Activated CD4-positive, alpha-beta T cell treated with anti-CD3 and anti-CD28 coated beads, Interleukin-2, amount 10 ng/mL, durations not matched to agents 24 days and 14 days (primary cell): ENCODE data around the gene KCNAB1. TPM values are rescaled to one million over a fixed set of nuclear protein-coding genes. Genes with fewer than 3 reads are reported as not detected.
A peak's percentile ranks its signal among the peaks of the same experiment; 100 is the strongest.

Source experiments
- DNase-seq: peaks from one replicate; pipeline ENCODE4 v3.0.0; 2022
- H3K27ac Mint-ChIP-seq: one replicate; pipeline ENCODE4 v1.8.0; 2022; ENCODE audit warnings: mild to moderate bottlenecking, mixed read lengths
- H3K27me3 Mint-ChIP-seq: one replicate; pipeline ENCODE4 v1.8.0; 2022; ENCODE audit warnings: mixed read lengths
- H3K36me3 Mint-ChIP-seq: one replicate; pipeline ENCODE4 v1.8.0; 2022; ENCODE audit warnings: low read depth, mild to moderate bottlenecking, mixed read lengths
- H3K4me1 Mint-ChIP-seq: one replicate; pipeline ENCODE4 v1.8.0; 2021; ENCODE audit warnings: mixed read lengths
- H3K4me3 Mint-ChIP-seq: one replicate; pipeline ENCODE4 v1.8.0; 2022; ENCODE audit warnings: mild to moderate bottlenecking, moderate library complexity, mixed read lengths
- H3K9me3 Mint-ChIP-seq: one replicate; pipeline ENCODE4 v1.8.0; 2021; ENCODE audit warnings: mixed read lengths
- intact Hi-C: fragments of 100-400 bp; cut with micrococcal nuclease; formaldehyde crosslinking; loops from one replicate; pipeline ENCODE4 v1.15.1; 2023
- total RNA-seq: library from RNA; stranded (reverse); gene quantifications from 2 replicates; pipeline ENCODE4 v1.2.3, GENCODE V29; 2022

KCNAB1 gene
- total RNA-seq, 1 donor from 2014 or later, result not detected

GRCh38 chr3:156543043-156543555 lies 422.7 kb downstream of the KCNAB1 start:
- Mint-ChIP-seq H3K27me3 (no peaks in the 10 kb centered on the region), H3K27ac (no peak overlapping the region), H3K4me1 (peaks cover 17% of the 10 kb centered on the region), H3K36me3 (peaks cover 66% of the 10 kb centered on the region), H3K4me3 (no peak overlapping the region), H3K9me3 (no peaks in the 10 kb centered on the region)
- intact Hi-C loops, result no loop called here
- DNase-seq, result no peak

- no peak for DNase-seq
- no peak overlapping the region for H3K27ac Mint-ChIP-seq
- no peaks in the 10 kb centered on the region for H3K27me3 Mint-ChIP-seq
- H3K36me3 Mint-ChIP-seq, result peaks cover 76% of the 10 kb centered on the region
- peaks cover 47% of the 10 kb centered on the region for H3K4me1 Mint-ChIP-seq
- intact Hi-C loops, result no loop called here
- no peak overlapping the region for H3K4me3 Mint-ChIP-seq
- no peaks in the 10 kb centered on the region for H3K9me3 Mint-ChIP-seq
Observed at GRCh38 chr3:156547637-156548036, 427.3 kb downstream of the KCNAB1 start.

- DNase-seq, result no peak
- Mint-ChIP-seq H3K4me3 (no peak overlapping the region), H3K27ac (no peak overlapping the region), H3K36me3 (peaks cover 76% of the 10 kb centered on the region), H3K4me1 (peaks cover 50% of the 10 kb centered on the region), H3K27me3 (no peaks in the 10 kb centered on the region), H3K9me3 (no peaks in the 10 kb centered on the region)
- intact Hi-C loops, result no loop called here
Observed at GRCh38 chr3:156548041-156548687, 427.8 kb downstream of the KCNAB1 start.

- peaks cover 71% of the 10 kb centered on the region for H3K36me3 Mint-ChIP-seq
- intact Hi-C loops, result no loop called here
- peak overlapping the region; percentile 29 for H3K27ac Mint-ChIP-seq
- H3K27me3 Mint-ChIP-seq, result no peaks in the 10 kb centered on the region
- H3K4me3 Mint-ChIP-seq, result no peak overlapping the region
- H3K4me1 Mint-ChIP-seq, result peaks cover 55% of the 10 kb centered on the region
- no peak for DNase-seq
- H3K9me3 Mint-ChIP-seq, result no peaks in the 10 kb centered on the region
Observed at GRCh38 chr3:156548902-156549301, 428.5 kb downstream of the KCNAB1 start.

GRCh38 chr3:156551261-156551660 lies 430.9 kb downstream of the KCNAB1 start:
- H3K9me3 Mint-ChIP-seq, result peaks cover 5% of the 10 kb centered on the region
- no peak overlapping the region for H3K27ac Mint-ChIP-seq
- peaks cover 59% of the 10 kb centered on the region for H3K4me1 Mint-ChIP-seq
- peaks cover 59% of the 10 kb centered on the region for H3K36me3 Mint-ChIP-seq
- DNase-seq, result no peak
- intact Hi-C loops, result no loop called here
- H3K4me3 Mint-ChIP-seq, result peak overlapping the region; percentile 26
- H3K27me3 Mint-ChIP-seq, result no peaks in the 10 kb centered on the region

GRCh38 chr3:156551746-156552145 lies 431.4 kb downstream of the KCNAB1 start:
- no peaks in the 10 kb centered on the region for H3K27me3 Mint-ChIP-seq
- peaks cover 54% of the 10 kb centered on the region for H3K36me3 Mint-ChIP-seq
- peaks cover 55% of the 10 kb centered on the region for H3K4me1 Mint-ChIP-seq
- intact Hi-C loops, result no loop called here
- peak overlapping the region; percentile 26 for H3K4me3 Mint-ChIP-seq
- DNase-seq, result no peak
- H3K9me3 Mint-ChIP-seq, result peaks cover 7% of the 10 kb centered on the region
- no peak overlapping the region for H3K27ac Mint-ChIP-seq

GRCh38 chr3:156552973-156553372 lies 432.6 kb downstream of the KCNAB1 start:
- Mint-ChIP-seq H3K4me3 (peak overlapping the region; percentile 97), H3K4me1 (peaks cover 49% of the 10 kb centered on the region), H3K36me3 (peaks cover 45% of the 10 kb centered on the region), H3K27ac (no peak overlapping the region), H3K27me3 (no peaks in the 10 kb centered on the region), H3K9me3 (peaks cover 7% of the 10 kb centered on the region)
- intact Hi-C loops, result no loop called here
- no peak for DNase-seq

GRCh38 chr3:156553705-156554356 lies 433.5 kb downstream of the KCNAB1 start:
- Mint-ChIP-seq H3K9me3 (peaks cover 7% of the 10 kb centered on the region), H3K27me3 (no peaks in the 10 kb centered on the region), H3K36me3 (peaks cover 37% of the 10 kb centered on the region), H3K27ac (peak overlapping the region; percentile 96), H3K4me3 (peak overlapping the region; percentile 97), H3K4me1 (peaks cover 49% of the 10 kb centered on the region)
- intact Hi-C loops, result loop anchor here (2.0 kb wide), 5 partner anchors 53 to 621 kb away; no protein-coding TSS in a partner anchor
- no peak for DNase-seq

GRCh38 chr3:156554515-156554841 lies 434.1 kb downstream of the KCNAB1 start:
- Mint-ChIP-seq H3K9me3 (peaks cover 7% of the 10 kb centered on the region), H3K4me3 (peak overlapping the region; percentile 97), H3K36me3 (peaks cover 34% of the 10 kb centered on the region), H3K27me3 (no peaks in the 10 kb centered on the region), H3K27ac (peak overlapping the region; percentile 96), H3K4me1 (peaks cover 48% of the 10 kb centered on the region)
- intact Hi-C loops, result loop anchor here (2.0 kb wide), 5 partner anchors 52 to 620 kb away; no protein-coding TSS in a partner anchor
- DNase-seq, result no peak

GRCh38 chr3:156554842-156555687 lies 434.7 kb downstream of the KCNAB1 start, which contains the start of gene SSR3:
TSS of gene SSR3 (minus strand) at chr3:156555117. CDS start at chr3:156555089, 28 bp downstream.
- no peaks in the 10 kb centered on the region for H3K27me3 Mint-ChIP-seq
- peak; percentile 100 for DNase-seq
- H3K4me1 Mint-ChIP-seq, result peaks cover 48% of the 10 kb centered on the region
- H3K9me3 Mint-ChIP-seq, result peaks cover 7% of the 10 kb centered on the region
- peak within 1 kb of the TSS; percentile 96 for H3K27ac Mint-ChIP-seq
- peaks cover 32% of the 10 kb centered on the region for H3K36me3 Mint-ChIP-seq
- peak within 1 kb of the TSS; percentile 97 for H3K4me3 Mint-ChIP-seq
- intact Hi-C loops, result loop anchor here (1.0 to 2.0 kb wide), 9 partner anchors 52 to 701 kb away; partner anchors contain the start of genes CCNL1, SLC33A1 and TIPARP

GRCh38 chr3:156558389-156558788 lies 438.0 kb downstream of the KCNAB1 start:
- H3K36me3 Mint-ChIP-seq, result peaks cover 3% of the 10 kb centered on the region
- H3K4me3 Mint-ChIP-seq, result no peak overlapping the region
- H3K9me3 Mint-ChIP-seq, result peaks cover 7% of the 10 kb centered on the region
- peaks cover 24% of the 10 kb centered on the region for H3K4me1 Mint-ChIP-seq
- H3K27ac Mint-ChIP-seq, result no peak overlapping the region
- peaks cover 8% of the 10 kb centered on the region for H3K27me3 Mint-ChIP-seq
- intact Hi-C loops, result no loop called here
- DNase-seq, result no peak

GRCh38 chr3:156559321-156559720 lies 438.9 kb downstream of the KCNAB1 start:
- no peak for DNase-seq
- Mint-ChIP-seq H3K4me1 (peaks cover 23% of the 10 kb centered on the region), H3K9me3 (peaks cover 7% of the 10 kb centered on the region), H3K27ac (no peak overlapping the region), H3K36me3 (no peaks in the 10 kb centered on the region), H3K27me3 (peaks cover 17% of the 10 kb centered on the region), H3K4me3 (no peak overlapping the region)
- intact Hi-C loops, result no loop called here

GRCh38 chr3:156561533-156561932 lies 441.2 kb downstream of the KCNAB1 start:
- no peak overlapping the region for H3K4me3 Mint-ChIP-seq
- no peak overlapping the region for H3K27ac Mint-ChIP-seq
- intact Hi-C loops, result no loop called here
- H3K27me3 Mint-ChIP-seq, result peaks cover 24% of the 10 kb centered on the region
- peaks cover 13% of the 10 kb centered on the region for H3K4me1 Mint-ChIP-seq
- no peaks in the 10 kb centered on the region for H3K9me3 Mint-ChIP-seq
- DNase-seq, result no peak
- H3K36me3 Mint-ChIP-seq, result no peaks in the 10 kb centered on the region
